HUES64 (cell line): ENCODE results near the gene HOXD10.

Experiments
- H3K27ac ChIP-seq: 2 replicates; pipeline ENCODE4 v1.7.0; 2013; ENCODE audit warnings: low read depth, low read length, inconsistent platforms
- H3K27me3 ChIP-seq: 2 replicates; pipeline ENCODE4 v1.6.1; 2013; ENCODE audit warnings: mild to moderate bottlenecking, low read length; ENCODE audit not compliant: insufficient read depth
- H3K36me3 ChIP-seq: 2 replicates; pipeline ENCODE4 v1.6.1; 2013; ENCODE audit warnings: mild to moderate bottlenecking, low read length; ENCODE audit not compliant: insufficient read depth
- H3K4me1 ChIP-seq: 2 replicates; pipeline ENCODE4 v1.6.1; 2013; ENCODE audit warnings: mild to moderate bottlenecking, low read length, moderate library complexity; ENCODE audit not compliant: insufficient read depth
- H3K4me3 ChIP-seq: 2 replicates; pipeline ENCODE4 v1.5.1; 2013; ENCODE audit warnings: mild to moderate bottlenecking, low read length, moderate library complexity
- H3K9ac ChIP-seq: 2 replicates; pipeline ENCODE4 v1.6.1; 2013; ENCODE audit warnings: mild to moderate bottlenecking, low read depth, low read length
- H3K9me3 ChIP-seq: 2 replicates; pipeline ENCODE4 v1.6.1; 2013; ENCODE audit warnings: low read depth, low read length; ENCODE audit not compliant: insufficient read depth
- WGBS: fragments of 150-250, 120-280 bp; methylation state at CpG from one replicate; pipeline ENCODE4 v1.1.7; 2013; ENCODE audit warnings: missing lambda C conversion rate; 5-methylcytosine and 5-hydroxymethylcytosine counted together

The HOXD10 gene

DNA sequence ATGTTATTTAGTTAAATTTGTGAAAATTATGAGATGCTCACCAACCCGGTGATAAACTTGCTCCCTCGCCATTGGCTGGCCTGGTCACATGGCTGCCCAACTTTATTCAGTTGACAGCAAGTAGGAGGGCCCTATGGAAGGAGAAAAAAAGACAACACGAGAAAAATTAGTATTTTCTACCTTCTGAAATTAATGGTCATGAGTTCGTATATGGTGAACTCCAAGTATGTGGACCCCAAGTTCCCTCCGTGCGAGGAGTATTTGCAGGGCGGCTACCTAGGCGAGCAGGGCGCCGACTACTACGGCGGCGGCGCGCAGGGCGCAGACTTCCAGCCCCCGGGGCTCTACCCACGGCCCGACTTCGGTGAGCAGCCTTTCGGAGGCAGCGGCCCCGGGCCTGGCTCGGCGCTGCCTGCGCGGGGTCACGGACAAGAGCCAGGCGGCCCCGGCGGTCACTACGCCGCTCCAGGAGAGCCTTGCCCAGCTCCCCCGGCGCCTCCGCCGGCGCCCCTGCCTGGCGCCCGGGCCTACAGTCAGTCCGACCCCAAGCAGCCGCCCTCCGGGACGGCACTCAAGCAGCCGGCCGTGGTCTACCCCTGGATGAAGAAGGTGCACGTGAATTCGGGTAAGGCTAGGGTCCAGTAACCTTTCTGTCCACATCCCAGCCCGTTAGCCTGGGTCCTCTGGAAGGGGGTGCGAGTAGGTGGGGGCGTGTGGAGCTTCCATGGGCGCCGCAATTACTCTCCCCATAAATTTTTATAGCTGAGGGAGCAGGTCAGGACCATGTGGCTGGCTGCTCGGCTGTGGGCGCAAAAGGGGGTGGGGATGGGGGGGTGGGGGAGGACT, 35.1 kb downstream of the HOXD10 start, which contains the start of gene HOXD4:
Gene HOXD4, plus strand, starts transcription at position 109 of the 846 bp plus-strand sequence. Its CDS starts 84 bp downstream, at position 193.
- Histone ChIP-seq H3K4me1 (peaks cover 10% of the 10 kb centered on the region; the same call in 1 of the 2 replicates), H3K27me3 (peaks cover 100% of the 10 kb centered on the region), H3K36me3 (no peaks in the 10 kb centered on the region), H3K4me3 (peak within 1 kb of the TSS; percentile 16; the same call in 1 of the 2 replicates), H3K9me3 (0 out of 2 replicates have a peak, but pooled peaks cover 4% of the 10 kb centered on the region), H3K27ac (no peak within 1 kb of the TSS), H3K9ac (no peak within 1 kb of the TSS)
- WGBS: 3% methylated on average over 50 of the region's 55 CpGs

DNA sequence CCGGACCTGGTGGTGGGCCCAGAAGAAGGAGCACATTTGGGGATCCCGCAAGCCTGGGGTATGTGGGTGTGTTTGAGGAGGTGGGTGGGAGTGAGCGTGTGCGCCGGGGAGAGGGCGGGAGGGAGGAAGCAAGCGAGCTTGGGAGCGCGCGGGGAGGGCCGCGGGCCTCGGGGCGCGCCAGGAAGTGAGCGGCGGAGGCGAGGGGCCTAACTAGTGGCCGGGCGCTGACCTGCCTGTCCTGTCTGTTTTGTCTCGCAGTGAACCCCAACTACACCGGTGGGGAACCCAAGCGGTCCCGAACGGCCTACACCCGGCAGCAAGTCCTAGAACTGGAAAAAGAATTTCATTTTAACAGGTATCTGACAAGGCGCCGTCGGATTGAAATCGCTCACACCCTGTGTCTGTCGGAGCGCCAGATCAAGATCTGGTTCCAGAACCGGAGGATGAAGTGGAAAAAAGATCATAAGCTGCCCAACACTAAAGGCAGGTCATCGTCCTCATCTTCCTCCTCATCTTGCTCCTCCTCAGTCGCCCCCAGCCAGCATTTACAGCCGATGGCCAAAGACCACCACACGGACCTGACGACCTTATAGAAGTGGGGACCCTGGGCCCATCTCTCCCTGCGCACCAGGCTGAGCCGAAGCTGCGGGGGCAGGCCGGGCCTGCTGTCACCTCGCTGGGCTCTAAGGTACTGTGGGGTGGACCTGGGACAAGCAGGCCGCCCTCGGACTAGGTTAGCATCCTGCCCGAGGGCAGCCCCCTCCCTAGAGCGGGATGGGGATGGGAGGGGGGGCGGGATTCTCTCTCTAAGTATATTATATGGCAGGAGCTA, 36.0 kb downstream of the HOXD10 start:
- Histone ChIP-seq H3K36me3 (no peaks in the 10 kb centered on the region), H3K9me3 (0 out of 2 replicates have a peak, but pooled peaks cover 4% of the 10 kb centered on the region), H3K27ac (no peak overlapping the region), H3K4me1 (peaks cover 7% of the 10 kb centered on the region; the same call in 1 of the 2 replicates), H3K9ac (no peak overlapping the region), H3K4me3 (no peak overlapping the region), H3K27me3 (peaks cover 100% of the 10 kb centered on the region)
- WGBS: 4% methylated on average over 47 of the region's 48 CpGs

DNA sequence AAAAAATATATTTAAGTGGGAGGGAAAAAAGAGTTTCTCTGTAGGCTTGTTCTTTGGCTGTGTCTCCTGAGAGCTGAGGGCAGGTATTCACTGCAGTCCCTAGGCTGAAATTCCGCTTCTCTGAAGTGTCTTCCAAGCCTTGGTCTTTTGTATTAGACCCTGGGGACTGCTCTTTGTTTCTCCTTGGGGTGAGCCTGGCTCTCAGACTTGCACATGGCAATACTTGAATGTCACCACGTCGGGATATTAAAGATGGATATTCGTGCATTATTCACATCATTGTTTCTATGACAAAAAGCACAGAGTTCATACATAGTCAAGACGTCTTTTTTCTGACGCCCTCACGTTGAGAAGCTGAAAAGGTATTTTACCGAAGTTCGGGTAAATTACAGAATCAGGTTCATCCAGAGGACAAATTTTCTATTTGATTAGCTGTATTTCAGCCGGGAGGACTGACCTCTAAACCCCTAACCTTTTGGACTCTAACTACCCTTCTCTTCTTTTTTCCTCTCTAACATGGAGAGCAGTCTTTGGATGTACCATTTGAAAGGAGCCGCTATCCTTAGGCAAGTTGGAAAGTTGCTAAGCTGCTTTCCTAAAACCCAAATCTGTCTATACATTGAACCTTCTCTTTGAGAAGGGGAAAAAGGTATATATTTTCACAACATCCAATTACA, 38.1 kb downstream of the HOXD10 start:
- Histone ChIP-seq H3K9me3 (0 out of 2 replicates have a peak, but pooled peaks cover 4% of the 10 kb centered on the region), H3K36me3 (no peaks in the 10 kb centered on the region), H3K4me1 (peaks cover 7% of the 10 kb centered on the region; the same call in 1 of the 2 replicates), H3K9ac (no peak overlapping the region), H3K27me3 (peaks cover 100% of the 10 kb centered on the region), H3K4me3 (no peak overlapping the region), H3K27ac (no peak overlapping the region)
- 4% methylated on average over 10 of the region's 11 CpGs for WGBS

DNA sequence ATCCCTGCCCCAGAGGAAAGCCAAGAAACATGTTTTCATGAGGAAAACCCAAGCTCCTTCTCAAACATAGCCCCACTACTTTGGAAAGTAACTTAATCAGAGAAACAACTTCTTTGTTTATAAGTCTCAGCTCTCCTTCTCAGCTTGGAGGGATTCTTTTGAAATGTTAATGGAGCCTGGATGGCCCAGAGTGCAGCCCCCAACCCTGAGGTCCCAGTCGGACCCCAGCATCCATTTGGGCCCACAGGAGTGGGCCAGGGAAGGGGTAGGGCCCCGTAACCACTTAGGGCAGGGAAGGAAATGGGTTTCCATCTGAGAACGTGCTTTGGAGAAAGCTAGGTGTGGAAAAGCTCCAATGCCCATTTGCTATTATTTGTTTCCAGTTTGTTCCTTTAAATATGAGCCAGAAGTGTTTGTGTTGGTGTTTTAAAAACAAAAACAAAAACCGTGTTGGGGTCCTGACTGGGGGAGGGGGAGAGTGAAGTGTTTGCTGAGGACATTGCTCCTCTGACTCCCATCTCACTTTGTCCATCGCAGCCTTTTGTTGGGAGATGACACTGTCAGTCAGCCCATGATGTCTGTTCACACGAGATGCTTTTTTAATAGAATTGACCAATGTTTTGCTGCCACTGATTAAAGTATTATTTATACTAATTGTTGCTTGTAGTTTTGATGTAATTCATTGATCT, 38.9 kb downstream of the HOXD10 start:
- 1% methylated on average over 5 of the region's 6 CpGs for WGBS
- 0 out of 2 replicates have a peak, but pooled peaks cover 4% of the 10 kb centered on the region for H3K9me3 ChIP-seq
- no peak overlapping the region for H3K9ac ChIP-seq
- no peak overlapping the region for H3K4me3 ChIP-seq
- H3K27ac ChIP-seq: no peak overlapping the region
- no peaks in the 10 kb centered on the region for H3K36me3 ChIP-seq
- peaks cover 7% of the 10 kb centered on the region; the same call in 1 of the 2 replicates for H3K4me1 ChIP-seq
- peaks cover 100% of the 10 kb centered on the region for H3K27me3 ChIP-seq

DNA sequence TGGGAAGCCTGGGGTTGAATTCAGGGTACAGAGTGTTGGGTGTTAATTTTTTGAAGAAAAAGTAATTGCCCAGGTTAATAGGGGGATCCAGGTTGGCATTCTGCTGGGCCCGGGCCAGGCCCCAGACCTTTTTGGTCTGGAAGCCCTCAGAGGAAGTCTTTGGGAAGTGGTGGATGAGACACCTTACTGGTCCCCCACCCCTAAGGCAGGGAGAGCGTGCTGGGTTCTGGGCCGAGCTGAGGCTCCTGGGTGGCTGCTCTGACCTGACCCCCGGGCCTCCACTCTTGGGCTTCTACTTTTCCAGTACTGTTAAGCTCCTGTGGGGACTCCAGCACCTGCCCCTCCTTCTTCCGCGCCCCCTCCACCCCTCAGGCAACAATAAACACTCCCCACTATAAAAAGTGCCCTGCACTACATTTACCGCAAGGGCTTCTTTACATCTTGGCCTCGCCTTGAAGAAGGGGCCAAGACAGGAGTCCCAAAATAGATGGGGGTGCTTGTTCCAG, 39.8 kb downstream of the HOXD10 start:
- H3K27me3 ChIP-seq: peaks cover 100% of the 10 kb centered on the region
- H3K9me3 ChIP-seq: 0 out of 2 replicates have a peak, but pooled peaks cover 4% of the 10 kb centered on the region
- no peaks in the 10 kb centered on the region for H3K36me3 ChIP-seq
- H3K4me1 ChIP-seq: peaks cover 7% of the 10 kb centered on the region; the same call in 1 of the 2 replicates
- no peak overlapping the region for H3K9ac ChIP-seq
- WGBS: 12% methylated on average over 8 of the region's 8 CpGs
- no peak overlapping the region for H3K4me3 ChIP-seq
- H3K27ac ChIP-seq: no peak overlapping the region

DNA sequence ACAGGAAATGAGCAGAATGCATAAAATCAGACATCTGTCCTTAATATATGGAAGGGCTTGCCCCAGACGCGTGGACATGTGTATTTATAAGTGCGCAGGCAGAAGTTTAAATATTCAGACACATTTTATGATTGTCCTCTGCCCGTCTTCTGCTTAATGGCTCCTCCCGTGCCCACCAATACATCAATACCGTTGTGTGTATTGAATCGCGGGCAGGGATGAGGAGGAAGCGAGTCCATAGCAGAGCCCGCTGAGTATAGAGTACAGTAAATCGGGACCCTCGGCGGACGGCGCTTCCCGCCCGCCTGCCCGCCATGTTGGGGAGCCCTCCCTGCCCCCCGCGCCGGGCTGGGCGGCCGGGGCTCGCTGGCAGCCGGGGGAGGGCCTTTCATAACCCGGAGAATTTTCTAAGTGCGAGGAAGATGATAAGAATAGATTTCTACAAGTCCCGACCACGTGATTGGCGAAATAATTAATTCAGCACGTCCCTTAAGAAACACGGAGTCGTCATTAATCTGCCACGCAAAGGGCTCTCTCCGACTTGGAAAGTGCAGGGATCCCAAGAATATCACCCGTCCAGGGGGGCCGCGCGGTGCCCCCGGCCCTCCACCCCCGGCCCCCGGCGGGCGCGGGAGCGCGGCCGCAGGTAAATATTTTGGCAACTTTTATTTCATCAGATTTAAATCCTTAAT, 40.4 kb downstream of the HOXD10 start, which contains the start of gene HOXD3:
Gene HOXD3, plus strand, starts transcription at position 501 of the 692 bp plus-strand sequence. CDS start 11,808 bp downstream, outside the sequence.
- Histone ChIP-seq H3K9ac (no peak within 1 kb of the TSS), H3K4me3 (no peak within 1 kb of the TSS), H3K4me1 (peaks cover 7% of the 10 kb centered on the region; the same call in 1 of the 2 replicates), H3K36me3 (no peaks in the 10 kb centered on the region), H3K9me3 (0 out of 2 replicates have a peak, but pooled peaks cover 4% of the 10 kb centered on the region), H3K27ac (no peak within 1 kb of the TSS), H3K27me3 (peaks cover 100% of the 10 kb centered on the region)
- 4% methylated on average over 47 of the region's 48 CpGs for WGBS

DNA sequence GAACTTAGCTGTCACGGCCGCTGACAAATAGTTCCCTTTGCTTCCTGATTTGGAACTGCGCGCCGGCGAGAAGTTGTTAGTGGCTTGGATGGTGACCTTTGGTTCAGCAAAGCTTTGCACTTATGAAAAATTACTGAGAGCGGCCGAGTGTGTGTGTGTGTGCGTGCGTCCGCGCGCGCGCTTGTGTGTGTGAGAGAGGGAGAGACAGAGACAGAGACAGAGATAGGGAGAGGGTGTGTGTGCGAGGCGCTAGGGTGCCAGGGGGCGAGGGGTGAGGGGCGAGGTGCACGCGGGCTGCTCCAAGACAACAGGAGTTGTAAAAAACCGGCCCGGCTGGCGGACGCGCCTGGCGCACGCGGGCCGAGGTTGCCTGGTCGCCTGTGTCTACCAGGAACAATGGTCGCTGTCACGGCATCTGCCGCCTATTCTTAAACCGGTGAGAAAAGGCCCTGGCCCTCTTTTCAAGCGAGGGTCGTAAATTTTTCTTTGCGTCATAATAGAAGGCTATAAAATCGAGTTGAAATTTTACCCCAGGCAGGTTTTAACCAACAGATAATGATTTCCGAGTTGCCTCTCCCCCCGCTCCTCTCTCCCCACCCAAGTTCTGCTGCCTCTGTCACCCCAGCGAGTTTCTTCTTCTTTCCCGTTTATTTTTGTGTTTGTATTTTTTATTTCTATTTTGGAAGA, 41.1 kb downstream of the HOXD10 start:
- Histone ChIP-seq H3K9ac (no peak overlapping the region), H3K27ac (no peak overlapping the region), H3K27me3 (peaks cover 100% of the 10 kb centered on the region), H3K4me1 (peaks cover 7% of the 10 kb centered on the region; the same call in 1 of the 2 replicates), H3K4me3 (no peak overlapping the region), H3K9me3 (0 out of 2 replicates have a peak, but pooled peaks cover under 1% of the 10 kb centered on the region), H3K36me3 (no peaks in the 10 kb centered on the region)
- 2% methylated on average over 41 of the region's 43 CpGs for WGBS

DNA sequence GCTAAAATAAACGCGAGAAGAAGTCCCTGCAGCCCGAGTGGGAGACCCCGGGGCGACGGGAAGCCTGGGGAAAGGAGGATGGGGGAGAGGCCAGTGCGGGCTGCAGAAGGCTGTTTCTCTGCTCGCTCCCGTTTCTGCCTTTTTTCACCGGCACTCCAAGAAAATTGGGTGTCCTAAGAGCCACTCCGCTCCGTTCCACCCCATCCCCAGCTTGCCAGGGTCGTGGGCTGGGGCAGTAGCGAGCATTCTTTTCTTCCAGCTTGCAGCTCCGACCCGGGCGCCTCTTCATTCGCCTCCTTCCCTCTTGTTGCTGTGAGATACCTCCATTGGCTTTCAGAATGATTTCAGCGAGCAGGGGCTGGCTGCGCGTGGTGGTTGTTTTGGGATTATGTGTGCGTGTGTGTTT, 41.6 kb downstream of the HOXD10 start:
- Histone ChIP-seq H3K4me1 (peaks cover 10% of the 10 kb centered on the region; the same call in 1 of the 2 replicates), H3K27me3 (peaks cover 100% of the 10 kb centered on the region)

More for the DNA sequence above, 41.6 kb downstream of the HOXD10 start:
- Histone ChIP-seq H3K4me3 (no peak overlapping the region), H3K36me3 (no peaks in the 10 kb centered on the region), H3K9me3 (no peaks in the 10 kb centered on the region), H3K9ac (no peak overlapping the region), H3K27ac (no peak overlapping the region)
- WGBS: 1% methylated on average over 22 of the region's 22 CpGs
